T follicular helper cell (primary cell): ENCODE measurements around the gene SYNPR.

Source experiments
- DNase-seq: peaks from one replicate; pipeline ENCODE4 v3.0.0-alpha.2; 2020; ENCODE audit warnings: low read depth

Gene SYNPR

GRCh38 chr3:63304421-63304820, 26.3 kb downstream of the SYNPR start:
- DNase-seq: no peak

GRCh38 chr3:63308072-63308471, 30.0 kb downstream of the SYNPR start:
- DNase-seq: no peak

- no peak for DNase-seq
Observed at GRCh38 chr3:63309768-63310167, 31.7 kb downstream of the SYNPR start.

- DNase-seq: no peak
Observed at GRCh38 chr3:63323766-63324165, 45.7 kb downstream of the SYNPR start.

- no peak for DNase-seq
Observed at GRCh38 chr3:63324621-63325020, 46.5 kb downstream of the SYNPR start.

GRCh38 chr3:63325386-63325785, 47.3 kb downstream of the SYNPR start:
- no peak for DNase-seq

- no peak for DNase-seq
Observed at GRCh38 chr3:63328365-63328764, 50.3 kb downstream of the SYNPR start.

- no peak for DNase-seq
Observed at GRCh38 chr3:63331520-63331919, 53.4 kb downstream of the SYNPR start.

- DNase-seq: no peak
Observed at GRCh38 chr3:63333815-63334214, 55.7 kb downstream of the SYNPR start.

- no peak for DNase-seq
Observed at GRCh38 chr3:63338351-63338750, 60.2 kb downstream of the SYNPR start.

- peak; percentile 1 for DNase-seq
Observed at GRCh38 chr3:63343674-63344073, 65.6 kb downstream of the SYNPR start.

GRCh38 chr3:63344661-63345060, 66.6 kb downstream of the SYNPR start:
- no peak for DNase-seq

- peak; percentile 5 for DNase-seq
Observed at GRCh38 chr3:63349583-63350573, 71.8 kb downstream of the SYNPR start.

GRCh38 chr3:63351159-63352007, 73.3 kb downstream of the SYNPR start:
- DNase-seq: no peak

- DNase-seq: no peak
Observed at GRCh38 chr3:63352008-63352279, 73.8 kb downstream of the SYNPR start.

GRCh38 chr3:63353383-63353782, 75.3 kb downstream of the SYNPR start:
- no peak for DNase-seq

- no peak for DNase-seq
Observed at GRCh38 chr3:63354160-63354559, 76.1 kb downstream of the SYNPR start.

GRCh38 chr3:63355809-63356208, 77.7 kb downstream of the SYNPR start:
- DNase-seq: no peak

GRCh38 chr3:63364495-63364894, 86.4 kb downstream of the SYNPR start:
- DNase-seq: no peak

- no peak for DNase-seq
Observed at GRCh38 chr3:63364910-63365309, 86.8 kb downstream of the SYNPR start.

- no peak for DNase-seq
Observed at GRCh38 chr3:63365671-63366070, 87.6 kb downstream of the SYNPR start.

GRCh38 chr3:63370094-63370493, 92.0 kb downstream of the SYNPR start:
- DNase-seq: no peak

GRCh38 chr3:63383040-63383439, 104.9 kb downstream of the SYNPR start:
- DNase-seq: no peak
